H1 (cell line): ENCODE results near the gene KREMEN1. TPM values are rescaled to one million over a fixed set of nuclear protein-coding genes. Genes with fewer than 3 reads are reported as not detected.

Source experiments
- CTCF ChIA-PET: fragments of 300-600 bp; sonication (Branson Sonifier 250); formaldehyde crosslinking; loops from one replicate; lab custom pipeline; 2021; ENCODE audit not compliant: partially characterized antibody; lab: Charles Lee
- POLR2A ChIA-PET: fragments of 300-600 bp; sonication (Branson Sonifier 250); formaldehyde crosslinking; loops from one replicate; lab custom pipeline; 2021; ENCODE audit warnings: inconsistent platforms; ENCODE audit not compliant: partially characterized antibody; lab: Charles Lee
- DNase-seq, 2 experiments: peaks; one replicate each; pipeline versions ENCODE4 v3.0.0 to v3.0.0-alpha.2; 2010 to 2022; ENCODE audit warnings: low spot score in 2 of 2, low read depth in 1 of 2, mixed read lengths in 1 of 2
- FAIRE-seq: peaks from 2 replicates; lab custom pipeline; 2011; peaks lifted over from hg19 to GRCh38; lab: Jason Lieb, UNC
- H2AFZ ChIP-seq: 2 replicates; pipeline ENCODE4 v1.8.1; 2012; ENCODE audit warnings: low read length, inconsistent platforms
- H2AK5ac ChIP-seq: 2 replicates; pipeline ENCODE4 v1.6.1; 2013; ENCODE audit warnings: low read depth, low read length
- H2BK120ac ChIP-seq: replicated peaks from 2 replicates; pipeline ENCODE3; 2013; ENCODE audit warnings: low read depth, low read length, inconsistent platforms
- H2BK12ac ChIP-seq: 2 replicates; pipeline ENCODE4 v1.6.1; 2013; ENCODE audit warnings: low read depth, low read length
- H2BK15ac ChIP-seq: 2 replicates; pipeline ENCODE4 v1.6.1; 2013; ENCODE audit warnings: low read length
- H2BK20ac ChIP-seq: 2 replicates; pipeline ENCODE4 v1.6.1; 2013; ENCODE audit warnings: low read length
- H2BK5ac ChIP-seq: 2 replicates; pipeline ENCODE4 v1.6.1; 2013; ENCODE audit warnings: low read depth, low read length
- H3K14ac ChIP-seq: 2 replicates; pipeline ENCODE4 v1.6.1; 2013; ENCODE audit warnings: inconsistent platforms; ENCODE audit not compliant: insufficient read length
- H3K18ac ChIP-seq: 2 replicates; pipeline ENCODE4 v1.6.1; 2013; ENCODE audit warnings: low read length; ENCODE audit errors: extremely low read depth
- H3K23ac ChIP-seq: 2 replicates; pipeline ENCODE4 v1.6.1; 2013; ENCODE audit warnings: inconsistent platforms; ENCODE audit not compliant: insufficient read length
- H3K23me2 ChIP-seq: 2 replicates; pipeline ENCODE4 v1.6.1; 2013; ENCODE audit warnings: low read depth, low read length
- H3K27ac ChIP-seq: 2 replicates; pipeline ENCODE4 v1.6.1; 2011; ENCODE audit warnings: low read depth, low read length, inconsistent platforms
- H3K27me3 ChIP-seq, 4 experiments: replicated peaks in 1 of 4; 1 replicate in 1 of 4; 2 replicates in 3 of 4; pipeline versions ENCODE4 v1.6.1 to v1.8.1; 2011 to 2013; ENCODE audit warnings: low read length in 3 of 4, mild to moderate bottlenecking in 3 of 4, inconsistent platforms in 2 of 4, mixed read lengths in 2 of 4, moderate library complexity in 1 of 4; ENCODE audit not compliant: control insufficient read depth in 3 of 4, insufficient read depth in 3 of 4; ENCODE audit errors: extremely low read depth in 1 of 4
- H3K36me3 ChIP-seq, 4 experiments: 2 replicates each; pipeline versions ENCODE4 v1.6.1 to v1.8.1; 2011 to 2013; ENCODE audit warnings: mild to moderate bottlenecking in 4 of 4, low read length in 3 of 4, moderate library complexity in 2 of 4, control low read depth in 1 of 4, inconsistent platforms in 1 of 4; ENCODE audit not compliant: insufficient read depth in 4 of 4, control insufficient read depth in 2 of 4
- H3K4ac ChIP-seq: replicated peaks from 2 replicates; pipeline ENCODE3; 2013; ENCODE audit warnings: low read length, low read depth, mixed read lengths, inconsistent platforms; ENCODE audit not compliant: insufficient read length
- H3K4me1 ChIP-seq, 4 experiments: replicated peaks in 1 of 4; 1 replicate in 1 of 4; 2 replicates in 3 of 4; pipeline versions ENCODE4 v1.6.1 to v1.8.1; 2011 to 2013; ENCODE audit warnings: low read length in 3 of 4, inconsistent platforms in 2 of 4, mixed read lengths in 1 of 4; ENCODE audit not compliant: insufficient read depth in 4 of 4, control insufficient read depth in 3 of 4
- H3K4me2 ChIP-seq, 2 experiments: 2 replicates each; pipeline versions ENCODE4 v1.6.1 to v1.8.1; 2011 to 2013; ENCODE audit warnings: low read depth in 2 of 2, low read length in 2 of 2, control low read depth in 1 of 2, inconsistent platforms in 1 of 2, mild to moderate bottlenecking in 1 of 2; ENCODE audit not compliant: insufficient read depth in 1 of 2
- H3K4me3 ChIP-seq, 4 experiments: fragments of 200-600, 300-600 bp in 1 of 4; sonication (generic), shearing (Covaris generic), sonication (Bioruptor Twin) in 1 of 4; 2 replicates each; pipeline versions ENCODE4 v1.5.1 to v1.8.1; 2011 to 2016; ENCODE audit warnings: low read length in 4 of 4, low read depth in 3 of 4, control low read depth in 2 of 4, inconsistent platforms in 2 of 4, mild to moderate bottlenecking in 2 of 4, mixed read lengths in 1 of 4, moderate library complexity in 1 of 4; ENCODE audit not compliant: insufficient read depth in 2 of 4; ENCODE audit errors: extremely low read depth in 1 of 4
- H3K56ac ChIP-seq: replicated peaks from 2 replicates; pipeline ENCODE3; 2013; ENCODE audit warnings: low read depth, mild to moderate bottlenecking, mixed read lengths, low read length, inconsistent platforms; ENCODE audit not compliant: insufficient read length
- H3K79me1 ChIP-seq: 2 replicates; pipeline ENCODE4 v1.6.1; 2013; ENCODE audit warnings: low read depth, low read length, control low read depth
- H3K79me2 ChIP-seq, 2 experiments: 2 replicates each; pipeline versions ENCODE4 v1.6.1 to v1.8.1; 2012 to 2013; ENCODE audit warnings: low read length in 2 of 2, mild to moderate bottlenecking in 2 of 2, inconsistent platforms in 1 of 2; ENCODE audit not compliant: insufficient read depth in 2 of 2, control insufficient read depth in 1 of 2
- H3K9ac ChIP-seq, 4 experiments: replicated peaks in 1 of 4; 1 replicate in 1 of 4; 2 replicates in 3 of 4; pipeline versions ENCODE4 v1.6.1 to v1.8.1; 2011 to 2013; ENCODE audit warnings: low read depth in 3 of 4, low read length in 3 of 4, control low read depth in 2 of 4, mild to moderate bottlenecking in 2 of 4, moderate library complexity in 2 of 4, inconsistent platforms in 1 of 4; ENCODE audit errors: extremely low read depth in 1 of 4
- H3K9me3 ChIP-seq, 2 experiments: 2 replicates each; pipeline versions ENCODE4 v1.6.1 to v1.8.1; 2012 to 2013; ENCODE audit warnings: mild to moderate bottlenecking in 2 of 2, moderate library complexity in 2 of 2, control low read depth in 1 of 2, inconsistent platforms in 1 of 2, low read depth in 1 of 2, low read length in 1 of 2, mixed read lengths in 1 of 2; ENCODE audit not compliant: insufficient read depth in 2 of 2
- H4K20me1 ChIP-seq, 2 experiments: replicated peaks in 1 of 2; 2 replicates each; pipeline versions ENCODE3 to v1.8.1; 2011 to 2013; ENCODE audit warnings: inconsistent platforms in 2 of 2, low read length in 2 of 2, mild to moderate bottlenecking in 1 of 2; ENCODE audit not compliant: insufficient read depth in 2 of 2, control insufficient read depth in 1 of 2
- H4K5ac ChIP-seq: 2 replicates; pipeline ENCODE4 v1.6.1; 2013; ENCODE audit warnings: low read length, low read depth, mixed read lengths, inconsistent platforms; ENCODE audit not compliant: insufficient read length
- H4K8ac ChIP-seq: 2 replicates; pipeline ENCODE4 v1.8.0; 2013; ENCODE audit warnings: mild to moderate bottlenecking, moderate library complexity, low read length, inconsistent platforms; ENCODE audit not compliant: insufficient read depth; ENCODE audit errors: extremely low read depth
- H4K91ac ChIP-seq: replicated peaks from 2 replicates; pipeline ENCODE3; 2013; ENCODE audit warnings: low read length, mixed read lengths, inconsistent platforms; ENCODE audit not compliant: insufficient read length
- NRF1 ChIP-seq: IDR thresholded peaks from 2 replicates; pipeline ENCODE4 v1.6.1; 2011; ENCODE audit warnings: mild to moderate bottlenecking, low read depth, low read length, improper control_type of control experiment
- TAF7 ChIP-seq: optimal IDR thresholded peaks from 2 replicates; pipeline ENCODE3; 2011; ENCODE audit warnings: low read depth, mild to moderate bottlenecking, inconsistent platforms, low read length, moderate library complexity, borderline replicate concordance
- YY1 ChIP-seq: IDR thresholded peaks from 2 replicates; pipeline ENCODE4 v1.6.1; 2011; ENCODE audit warnings: low read depth, mild to moderate bottlenecking, low read length
- WGBS, 2 experiments: shearing (Covaris generic) in 1 of 2; methylation state at CpG; one replicate each; pipeline versions ENCODE4 v1.1.6 to v1.1.7; 2013 to 2015; ENCODE audit warnings: low lambda C conversion rate in 2 of 2, mixed read lengths in 2 of 2, inconsistent platforms in 1 of 2, low coverage in 1 of 2, missing lambda C conversion rate in 1 of 2; ENCODE audit not compliant: insufficient replicate concordance in 2 of 2, insufficient coverage in 1 of 2, insufficient read length in 1 of 2; ENCODE audit errors: extremely low coverage in 1 of 2, missing lambda C conversion rate in 1 of 2; 5-methylcytosine and 5-hydroxymethylcytosine counted together
- polyA plus RNA-seq, 7 experiments: library from polyadenylated mRNA; depleted of rRNA in 3 of 7; stranded (reverse) in 5 of 7; unstranded in 2 of 7; fragments of >200 nt in 5 of 7; fragments of 200-250 nt in 2 of 7; gene quantifications; 1 replicate in 5 of 7; 2 replicates in 1 of 7; 4 replicates in 1 of 7; pipeline versions ENCODE4 v1.2.1 to v1.2.3, GENCODE V29; 2011 to 2013; ENCODE audit warnings: missing spikeins in 2 of 7, mixed read lengths in 2 of 7
- total RNA-seq: library from RNA; stranded (reverse); fragmentation: NEBNext Ultra II Directional; extraction: Animal tissue kit (Norgen Biotek cat#: 25700); gene quantifications from 2 replicates; pipeline ENCODE4 v1.2.1, GENCODE V29; 2021

Gene KREMEN1
- total and polyA plus RNA-seq, 2 of the 8 experiments (the other 6 are each of a cell fraction or from before 2014, with no cell fraction given), result 2.1 to 3.2 TPM

GRCh38 chr22:29083933-29084591 lies 11.2 kb downstream of the KREMEN1 start:
- Histone ChIP-seq H3K18ac (no peak overlapping the region), H2BK15ac (no peak overlapping the region), H3K23me2 (no peaks in the 10 kb centered on the region), H2BK120ac (no peak overlapping the region), H4K91ac (no peak overlapping the region), H3K4ac (no peak overlapping the region), H3K79me2 (no peaks in the 10 kb centered on the region), H3K79me1 (no peaks in the 10 kb centered on the region; the same call in 1 of the 2 replicates), H3K14ac (no peak overlapping the region), H2BK20ac (no peak overlapping the region), H2BK12ac (no peak overlapping the region), H4K20me1 (no peaks in the 10 kb centered on the region), H3K9ac (no peak overlapping the region), H3K56ac (no peak overlapping the region), H3K4me3 (no peak overlapping the region), H3K4me1 (peaks cover 1 to 5% (median 3%) of the 10 kb centered on the region in 4 experiments; a peak in 4 of 7 replicates), H3K9me3 (no peaks in the 10 kb centered on the region), H3K27me3 (no peaks in the 10 kb centered on the region), H3K23ac (no peak overlapping the region), H2AK5ac (no peak overlapping the region), H3K36me3 (no peaks in the 10 kb centered on the region), H3K4me2 (no peak overlapping the region), H4K8ac (no peak overlapping the region), H2BK5ac (0 out of 2 replicates have a peak overlapping the region, but pooled peaks have one; percentile 56), H3K27ac (no peak overlapping the region), H4K5ac (no peak overlapping the region), H2AFZ (no peak overlapping the region)
- FAIRE-seq, result no peak
- WGBS, 2 experiments, result 74% methylated on average over 5 of the region's 5 CpGs; no CpG with 5 or more reads in 1 of the 2 experiments
- CTCF ChIA-PET, result no interaction called here
- POLR2A ChIA-PET, result interaction anchor here (1.2 kb wide), 1 partner anchor 9 kb away, joined by 3 read pairs; no protein-coding TSS in a partner anchor
- no peak for DNase-seq
- TF ChIP-seq TAF7 (no peak), NRF1 (no peak), YY1 (no peak)
